HL-60/S4 treated with retinoic acid at 250 ng/mL for 4 days and 3 days (cell line): Measurements from ENCODE around the gene SEC62.
"Not testable (repeated sequence)": the region's sequence is repeated elsewhere in the genome, so short reads cannot be mapped to it uniquely, and the experiment has no call there.

ENCODE experiments used
- in situ Hi-C: fragments of 300-500 bp; cut with MboI; formaldehyde crosslinking; loops from 2 replicates; pipeline ENCODE4 v1.7.0; 2022; ENCODE audit warnings: low sequenced_read_pairs

Gene SEC62

DNA sequence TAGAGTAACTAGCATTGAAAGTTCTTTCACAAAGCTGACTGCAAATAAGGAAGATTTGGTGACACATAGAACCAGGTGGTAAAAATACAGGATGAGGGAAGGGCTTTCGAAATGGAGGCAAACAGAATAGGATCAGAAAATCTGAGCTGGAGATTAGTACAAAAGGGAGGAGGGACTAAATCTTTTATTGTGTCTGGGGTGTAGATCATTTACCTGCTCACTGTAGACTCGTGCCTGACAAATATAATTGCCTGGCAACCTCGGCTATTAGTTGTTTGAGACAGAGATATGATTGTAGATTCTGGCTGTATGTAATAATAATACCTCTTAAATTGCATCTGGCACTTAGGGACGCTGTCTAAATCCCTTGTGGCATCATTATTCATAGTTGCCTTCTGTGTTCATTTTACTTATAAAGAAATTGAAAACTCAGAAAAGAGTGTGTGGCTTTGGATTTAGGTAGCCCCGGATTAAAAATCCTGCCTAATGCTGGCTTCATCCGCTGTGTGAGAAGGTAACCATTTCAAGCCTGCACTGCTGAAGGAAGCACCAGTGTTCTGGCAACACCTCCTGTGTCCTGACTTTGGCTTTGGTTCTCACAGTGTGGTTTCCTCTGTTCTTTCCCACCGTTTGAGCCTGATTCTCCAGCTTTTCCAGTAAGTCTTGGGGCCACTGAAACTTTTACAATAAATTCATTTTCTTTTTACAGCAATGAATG, 46.2 kb downstream of the SEC62 start:
- in situ Hi-C loops: no loop called here

DNA sequence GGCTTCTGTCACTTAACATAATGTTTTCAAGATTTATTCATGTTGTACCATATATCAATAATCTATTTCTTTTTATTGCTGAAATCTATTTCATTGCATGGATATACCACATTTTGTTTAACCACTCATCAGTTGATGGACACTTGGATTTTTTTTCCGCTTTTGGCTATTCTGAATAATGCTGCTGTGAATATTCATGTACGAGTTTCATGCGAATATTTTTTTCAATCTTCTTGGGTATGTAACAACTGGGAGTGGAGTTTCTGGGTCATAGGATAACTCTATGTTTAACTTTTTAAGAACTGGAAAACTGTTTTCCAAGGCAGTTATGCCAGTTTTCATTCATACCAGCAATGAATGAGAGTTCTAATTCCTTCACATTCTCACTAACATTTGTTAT, 49.5 kb downstream of the SEC62 start:
- in situ Hi-C loops: no loop called here

DNA sequence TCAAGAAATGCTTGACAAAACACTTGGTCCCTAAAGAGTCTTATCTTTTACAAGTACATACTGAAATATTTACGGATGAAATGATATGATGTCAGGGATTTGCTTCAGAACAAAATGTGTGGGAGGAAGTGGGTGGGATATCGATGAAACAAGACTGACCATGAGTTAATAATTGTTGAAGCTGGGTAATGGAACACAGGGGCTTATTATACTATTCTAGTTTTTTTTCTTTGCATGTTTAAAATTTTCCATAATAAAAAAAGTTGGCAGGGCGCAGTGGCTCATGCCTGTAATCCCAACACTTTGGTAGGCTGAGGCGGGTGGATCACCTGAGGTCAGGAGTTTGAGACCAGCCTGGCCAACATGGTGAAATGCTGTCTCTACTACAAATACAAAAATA, 52.7 kb downstream of the SEC62 start:
- in situ Hi-C loops: not testable (repeated sequence)

DNA sequence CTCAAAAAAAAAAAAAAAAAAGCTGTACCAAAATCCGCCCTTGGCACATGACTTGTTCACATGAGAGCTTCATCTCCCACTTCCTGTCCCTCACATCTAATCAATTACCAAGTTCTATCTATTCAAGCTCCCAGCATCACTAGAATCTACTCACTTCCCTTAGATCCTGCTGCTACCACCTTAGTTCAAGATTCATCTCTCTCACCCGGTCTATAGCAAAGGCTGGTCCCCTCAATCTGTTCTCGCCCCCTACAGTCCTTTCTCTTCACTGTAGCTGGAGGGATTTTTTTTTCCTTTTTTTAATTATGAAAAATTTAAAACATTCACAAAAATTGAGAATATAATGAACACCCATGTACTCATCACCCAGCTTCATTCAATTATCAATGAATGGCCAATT, 54.5 kb downstream of the SEC62 start:
- in situ Hi-C loops: no loop called here

DNA sequence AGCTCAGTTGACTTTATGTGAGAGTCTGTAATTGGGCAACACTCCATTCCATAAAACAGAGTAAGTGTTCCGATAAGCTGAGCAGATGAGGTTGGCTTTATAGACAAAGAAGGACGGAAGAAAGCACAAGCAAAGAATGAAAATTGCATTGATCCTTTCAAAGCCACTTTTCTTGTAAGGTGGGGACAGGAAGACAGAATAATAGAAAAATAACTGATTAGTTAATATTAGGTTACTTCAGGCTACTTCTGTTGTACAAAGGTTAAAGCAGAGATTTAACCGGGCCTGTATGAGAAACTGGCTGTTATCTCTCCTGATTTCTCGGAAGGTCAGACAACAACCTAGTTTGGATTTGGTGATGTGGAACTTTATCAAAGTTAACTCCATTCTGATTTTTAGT, 55.7 kb downstream of the SEC62 start:
- in situ Hi-C loops: no loop called here

DNA sequence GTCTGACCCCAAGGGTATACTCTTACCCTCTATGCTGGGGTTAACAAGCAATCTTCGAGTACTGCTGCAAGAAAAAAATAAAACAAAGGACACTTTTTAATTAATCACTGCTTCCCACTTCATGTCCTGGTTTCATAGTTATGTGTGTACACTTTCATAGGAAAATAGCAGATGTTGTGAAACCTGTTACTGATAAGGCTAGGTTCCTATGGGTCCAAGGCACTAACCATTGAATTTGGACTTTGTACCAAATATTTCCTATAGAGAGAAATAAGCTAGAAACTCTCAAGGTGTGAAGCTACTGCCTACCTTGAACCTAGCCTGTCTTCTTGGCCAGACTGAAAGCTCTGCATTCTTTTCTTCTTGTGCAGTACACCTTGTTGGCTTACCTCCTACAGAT, 56.6 kb downstream of the SEC62 start:
- in situ Hi-C loops: no loop called here

DNA sequence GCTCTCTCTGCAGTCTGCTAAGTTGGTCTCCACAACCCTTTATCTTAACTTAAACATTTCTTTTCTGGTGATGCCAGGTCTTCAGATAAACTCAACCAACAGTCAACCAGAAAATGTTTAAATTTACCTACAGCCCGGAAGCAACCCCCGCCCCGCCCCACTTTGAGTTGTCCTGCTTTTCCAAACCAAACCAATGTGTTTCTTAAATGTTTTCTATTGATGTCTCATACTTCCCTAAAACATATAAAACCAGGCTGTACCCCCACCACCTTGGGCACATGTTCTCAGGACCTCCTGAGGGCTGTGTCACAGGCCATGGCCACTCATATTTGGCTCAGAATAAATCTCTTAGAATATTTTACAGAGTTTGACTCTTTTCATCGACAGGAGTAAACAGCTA, 58.0 kb downstream of the SEC62 start:
- in situ Hi-C loops: no loop called here

DNA sequence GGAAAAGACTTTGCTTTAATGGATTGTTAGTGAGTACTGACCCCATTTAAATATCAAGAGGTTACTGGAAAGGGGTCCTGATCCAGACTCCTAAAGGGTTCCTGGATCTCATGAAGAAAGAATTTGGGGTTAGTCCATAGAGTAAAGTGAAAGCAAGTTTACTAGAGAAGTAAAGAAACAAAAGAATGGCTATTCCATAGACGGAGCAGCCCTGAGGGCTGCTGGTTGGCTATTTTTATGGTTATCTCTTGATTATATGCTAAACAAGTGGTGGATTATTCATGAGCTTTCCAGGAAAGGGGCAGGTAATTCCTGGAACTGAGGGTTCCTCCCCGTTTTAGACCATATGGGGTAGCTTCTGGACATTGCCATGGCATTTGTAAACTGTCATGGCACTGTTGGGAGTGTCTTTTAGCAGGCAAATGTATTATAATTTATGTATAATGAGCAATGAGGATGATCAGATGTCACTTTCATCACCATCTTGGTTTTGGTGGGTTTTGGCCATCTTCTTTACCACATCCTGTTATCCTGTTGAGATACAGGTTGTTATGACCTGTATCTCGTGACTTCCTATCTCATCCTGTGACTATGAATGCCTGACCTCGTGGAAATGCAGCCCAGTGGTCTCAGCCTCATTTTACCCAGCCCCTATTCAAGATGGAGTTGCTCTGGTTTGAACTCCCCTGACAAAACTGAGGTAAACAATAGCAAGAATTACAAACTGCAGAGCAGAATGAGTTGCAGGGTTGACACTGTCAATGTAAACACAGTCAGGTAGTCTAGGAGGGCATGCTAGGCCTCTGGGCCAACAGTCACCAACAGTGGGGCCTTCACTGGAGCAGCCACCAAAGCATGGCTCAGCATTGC, 60.9 kb downstream of the SEC62 start:
- in situ Hi-C loops: loop anchor here (25.0 kb wide), 1 partner anchor 165 kb away; the partner anchor contains the start of gene LRRC31

DNA sequence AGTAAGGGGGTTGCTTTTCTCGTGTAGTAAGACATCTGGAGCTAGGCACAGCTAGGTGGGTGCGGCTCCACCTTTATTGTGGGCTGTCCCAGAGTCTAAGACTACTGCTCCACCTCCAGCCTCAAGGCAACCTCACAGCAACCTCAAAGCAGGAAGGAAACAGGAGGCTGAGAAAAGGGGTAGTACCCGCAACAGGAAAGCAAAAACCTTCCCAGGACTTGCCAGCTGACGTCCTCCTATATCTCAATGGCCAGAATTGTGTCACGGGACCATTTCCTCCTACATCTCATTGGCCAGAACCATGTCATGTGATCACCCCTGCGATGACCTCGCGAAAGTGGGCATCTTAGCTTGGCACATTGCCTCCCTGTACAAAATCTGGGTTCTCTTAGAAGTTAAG, 66.9 kb downstream of the SEC62 start:
- in situ Hi-C loops: loop anchor here (25.0 kb wide), 1 partner anchor 171 kb away; the partner anchor contains the start of gene LRRC31

DNA sequence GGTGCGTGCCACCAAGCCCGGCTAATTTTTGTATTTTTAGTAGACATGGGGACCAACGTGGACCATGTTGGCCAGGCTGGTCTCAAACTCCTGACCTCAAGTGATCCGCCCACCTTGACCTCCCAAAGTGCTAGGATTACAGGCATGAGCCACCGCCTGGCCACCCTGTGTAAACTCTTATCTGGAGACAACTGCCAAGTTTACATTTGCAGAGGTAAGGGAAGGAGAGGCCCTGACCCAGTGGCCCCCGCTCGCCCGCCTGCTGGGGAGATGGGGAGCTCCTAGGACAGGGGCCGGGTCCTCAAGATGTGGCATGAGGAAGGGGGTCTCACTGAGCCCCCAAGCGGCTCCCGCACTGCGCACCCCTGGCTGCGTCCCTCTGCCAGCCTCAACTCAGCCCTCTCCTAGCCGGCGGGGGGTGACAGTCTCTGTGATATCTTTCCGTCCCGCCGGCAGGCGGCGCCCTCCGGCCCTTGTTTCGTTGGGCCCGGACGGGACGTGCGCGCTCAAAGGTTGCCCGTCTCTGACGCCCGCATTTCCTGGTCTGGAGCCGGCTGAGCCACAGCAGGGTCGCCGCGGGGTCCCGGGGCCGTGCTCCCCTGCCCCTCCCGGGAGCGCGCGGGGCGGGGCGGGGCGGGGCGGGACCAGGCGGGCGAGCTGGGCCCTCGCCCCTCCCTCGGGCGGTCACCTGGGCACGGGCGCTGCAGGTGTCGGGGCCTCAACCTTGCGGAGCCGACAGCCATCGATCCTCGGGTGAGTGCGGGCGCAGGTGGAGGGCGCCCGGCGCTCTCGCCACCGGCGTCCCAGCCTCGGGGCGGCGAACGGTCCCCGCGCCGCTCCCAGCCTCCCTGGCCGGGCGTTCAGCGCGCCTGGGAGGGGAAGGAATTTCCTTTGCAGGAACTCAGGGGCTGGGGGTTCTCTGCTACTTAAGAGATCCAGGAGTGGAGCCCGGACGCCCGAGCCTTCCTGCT, 71.1 kb downstream of the SEC62 start, which contains the start of gene GPR160:
GPR160 (plus strand) TSS at position 533 of the 971 bp plus-strand sequence. CDS start 45,978 bp downstream, outside the sequence.
- in situ Hi-C loops: loop anchor here (25.0 kb wide), 1 partner anchor 175 kb away; the partner anchor contains the start of gene LRRC31

DNA sequence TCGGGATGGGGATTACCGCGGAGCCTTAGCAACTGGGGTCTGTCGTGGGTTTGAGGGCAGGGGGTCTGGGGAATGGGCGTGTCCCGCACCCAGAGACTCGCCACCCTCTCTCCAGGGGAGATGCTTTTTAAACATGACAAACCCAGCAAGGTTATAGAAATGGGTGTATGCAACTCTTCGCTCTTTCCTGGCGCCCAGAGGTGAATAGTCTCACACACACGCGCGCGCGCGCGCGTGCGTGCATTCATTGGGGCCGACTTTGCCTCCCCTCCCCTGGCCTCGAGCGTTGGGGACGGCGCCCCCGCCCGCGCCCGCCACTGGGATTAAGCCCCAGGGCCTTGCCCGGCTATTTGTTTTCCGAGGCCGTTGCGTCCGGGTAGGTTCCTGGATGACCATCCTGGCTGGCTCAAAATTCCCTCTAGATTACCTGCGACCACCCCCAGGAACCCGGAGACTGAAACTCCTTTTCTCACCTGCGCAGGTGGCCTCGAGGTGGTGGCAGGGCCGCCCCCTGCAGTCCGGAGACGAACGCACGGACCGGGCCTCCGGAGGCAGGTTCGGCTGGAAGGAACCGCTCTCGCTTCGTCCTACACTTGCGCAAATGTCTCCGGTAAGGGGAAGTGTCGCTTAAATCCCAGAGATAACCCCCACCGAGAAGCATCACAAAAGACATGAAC, 72.0 kb downstream of the SEC62 start:
- in situ Hi-C loops: loop anchor here (25.0 kb wide), 1 partner anchor 176 kb away; the partner anchor contains the start of gene LRRC31

DNA sequence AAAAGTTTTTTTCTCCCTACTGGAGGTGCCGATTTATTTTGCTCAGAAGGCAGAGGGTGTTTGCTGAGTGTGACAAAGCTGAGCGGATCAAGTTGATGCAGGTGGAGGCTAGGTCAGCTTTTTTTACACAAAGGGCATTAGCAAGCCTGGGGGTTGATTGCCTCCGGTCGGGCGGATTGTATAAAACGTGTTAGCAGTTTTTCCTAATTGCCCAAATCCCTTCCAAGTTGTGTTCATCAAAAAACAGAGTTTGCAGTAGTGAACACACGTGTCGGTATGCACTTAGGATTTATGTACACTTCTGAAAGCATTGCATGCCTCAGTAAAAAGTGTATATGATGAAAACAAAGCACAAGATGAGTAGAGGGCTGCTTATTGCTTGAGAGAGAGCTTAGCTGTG, 73.8 kb downstream of the SEC62 start:
- in situ Hi-C loops: loop anchor here (25.0 kb wide), 1 partner anchor 178 kb away; the partner anchor contains the start of gene LRRC31

DNA sequence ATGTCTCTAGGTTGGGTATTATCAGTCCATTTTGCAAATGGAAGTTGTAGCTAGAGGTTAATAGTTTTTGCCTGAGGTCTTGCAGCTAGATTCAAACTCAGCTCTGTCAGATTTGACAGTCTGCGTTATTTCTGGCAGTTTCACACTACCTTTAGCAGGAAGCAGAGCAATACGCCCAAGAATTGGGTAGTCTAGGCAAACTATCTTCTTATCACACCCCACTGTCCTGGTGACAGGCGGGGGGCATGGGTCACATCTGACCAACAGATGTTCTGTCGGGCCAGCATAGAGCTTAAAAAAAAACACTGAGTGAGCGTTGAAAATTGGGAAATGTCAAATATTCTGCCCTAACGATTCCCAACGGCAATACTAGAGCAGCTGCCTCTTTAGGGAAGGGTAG, 76.9 kb downstream of the SEC62 start:
- in situ Hi-C loops: loop anchor here (25.0 kb wide), 1 partner anchor 181 kb away; the partner anchor contains the start of gene LRRC31

DNA sequence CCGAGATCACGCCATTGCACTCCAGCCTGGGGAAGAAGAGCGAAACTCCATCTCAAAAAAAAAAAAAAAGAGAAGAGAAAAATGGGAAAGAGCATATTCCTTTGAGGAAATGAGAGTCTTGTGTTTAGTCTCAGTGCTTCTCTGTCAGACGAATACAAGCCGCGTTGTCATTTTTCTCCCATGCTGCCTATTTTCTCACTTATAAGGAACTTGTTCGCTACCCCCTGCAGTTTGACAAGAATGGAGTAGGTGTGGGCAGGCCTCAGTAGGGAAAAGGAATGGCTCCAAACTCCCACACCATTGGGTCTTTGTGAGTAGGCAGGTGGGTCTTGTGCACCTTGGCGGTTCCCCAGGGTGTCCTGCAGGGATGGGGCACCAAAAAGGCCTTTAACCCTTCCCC, 77.7 kb downstream of the SEC62 start:
- in situ Hi-C loops: loop anchor here (25.0 kb wide), 1 partner anchor 182 kb away; the partner anchor contains the start of gene LRRC31

DNA sequence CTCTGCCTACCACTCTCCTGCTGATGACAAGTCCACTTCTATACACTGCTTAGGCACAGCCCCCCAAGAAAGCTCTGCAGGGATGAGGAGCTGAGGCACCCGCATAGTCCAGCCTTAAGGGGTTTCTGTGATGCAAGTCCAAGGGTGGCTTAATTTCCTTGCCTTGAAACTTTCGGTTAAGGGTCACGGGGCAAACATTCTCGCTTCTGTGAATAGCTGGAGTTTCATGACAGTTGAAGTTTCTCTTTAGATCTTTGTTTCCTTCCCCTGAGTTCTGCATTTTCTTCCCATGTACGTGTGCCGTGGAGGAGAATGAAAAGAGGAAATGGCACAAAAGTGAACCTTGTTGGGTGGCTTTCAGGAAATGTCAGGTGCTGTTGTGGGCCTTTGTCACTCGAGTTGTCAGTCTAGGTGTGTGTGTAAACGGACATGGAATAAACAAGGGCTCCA, 78.2 kb downstream of the SEC62 start:
- in situ Hi-C loops: loop anchor here (25.0 kb wide), 1 partner anchor 183 kb away; the partner anchor contains the start of gene LRRC31

DNA sequence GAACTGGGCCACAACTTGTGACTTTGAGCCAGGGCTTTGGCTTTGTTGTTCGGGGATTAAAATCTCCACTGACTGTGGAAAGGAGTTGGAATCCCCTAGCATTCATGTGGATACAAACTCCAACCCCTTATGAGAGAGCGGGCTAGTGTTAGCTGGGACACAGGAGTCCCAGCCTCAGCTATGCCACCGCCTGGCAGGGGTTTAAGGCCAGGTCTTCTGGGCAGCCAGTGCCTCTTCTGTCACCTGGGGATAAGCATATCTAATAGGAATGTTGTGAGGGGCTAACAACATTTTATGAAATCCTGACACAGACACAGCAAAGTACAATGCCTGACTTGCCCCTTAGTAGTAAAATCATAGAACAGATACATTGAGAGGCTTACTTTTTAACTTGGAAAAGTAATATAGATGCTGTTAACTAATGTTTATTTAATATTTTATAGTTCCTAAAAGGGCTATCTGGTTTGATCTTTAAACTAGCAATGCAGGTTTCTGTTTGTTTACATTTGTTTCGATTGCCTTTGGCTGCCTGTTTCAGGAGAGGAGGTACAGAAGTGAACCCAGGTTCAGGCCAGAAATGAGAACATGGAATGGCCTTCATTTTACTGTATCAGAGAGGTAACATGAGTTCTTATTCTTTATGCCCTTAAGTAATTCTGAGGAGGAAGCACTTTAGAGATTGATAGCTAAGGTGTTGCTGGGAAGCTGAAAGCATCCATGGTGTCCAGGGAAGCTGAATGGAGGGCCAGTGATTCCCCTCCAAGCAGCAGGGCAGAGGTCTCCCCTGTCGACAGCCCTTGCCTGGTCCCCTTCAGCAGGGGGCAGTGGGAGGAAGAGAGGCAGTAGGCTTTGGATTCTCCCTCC, 79.9 kb downstream of the SEC62 start:
- in situ Hi-C loops: loop anchor here (25.0 kb wide), 1 partner anchor 184 kb away; the partner anchor contains the start of gene LRRC31

DNA sequence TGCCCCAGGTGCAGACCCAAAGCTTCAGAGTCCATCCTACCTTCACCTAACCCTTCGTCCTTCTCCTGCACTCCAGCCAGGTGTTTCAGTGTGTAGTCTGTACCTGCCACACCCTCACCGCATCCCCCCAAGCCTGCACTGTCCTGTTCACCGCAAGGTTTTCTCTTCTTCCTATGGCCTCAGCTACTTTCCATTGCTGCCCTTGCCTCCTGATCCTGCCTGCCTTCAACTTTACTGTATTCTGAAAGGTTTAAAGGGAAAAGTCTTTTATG, 80.5 kb downstream of the SEC62 start:
- in situ Hi-C loops: loop anchor here (25.0 kb wide), 1 partner anchor 185 kb away; the partner anchor contains the start of gene LRRC31
